HEK293 (cell line): ENCODE measurements around the gene PTPRH.
"Not testable (repeated sequence)": the region's sequence is repeated elsewhere in the genome, so short reads cannot be mapped to it uniquely, and the experiment has no call there.

Experiments used
- CTCF ChIA-PET: fragments of 350-600 bp; formaldehyde crosslinking; extraction: SDS; loops from one replicate; lab custom pipeline; 2021; ENCODE audit warnings: antibody characterized with exemption; lab: Yijun Ruan, JAX
- POLR2A ChIA-PET: fragments of 300-600 bp; formaldehyde crosslinking; extraction: SDS; loops from one replicate; lab custom pipeline; 2020; ENCODE audit warnings: antibody characterized with exemption, inconsistent platforms; lab: Yijun Ruan, JAX
- H3K27ac ChIP-seq: fragments of 200-500 bp; sonication (Bioruptor generic); 2 replicates; pipeline ENCODE4 v1.5.1; 2014; ENCODE audit warnings: low read depth, low read length, control low read depth, inconsistent platforms; ENCODE audit errors: extremely low read depth
- H3K36me3 ChIP-seq, 2 experiments: fragments of 200-500 bp in 1 of 2; sonication (Bioruptor generic) in 1 of 2; 1 replicate in 1 of 2; 2 replicates in 1 of 2; pipeline ENCODE4 v1.5.1; 2014 to 2017; ENCODE audit warnings: inconsistent platforms in 2 of 2, low read length in 2 of 2; ENCODE audit not compliant: control insufficient read depth in 2 of 2, insufficient read depth in 1 of 2
- H3K4me1 ChIP-seq: fragments of 200-500 bp; sonication (Bioruptor generic); 2 replicates; pipeline ENCODE4 v1.5.1; 2014; ENCODE audit warnings: mild to moderate bottlenecking, low read length, inconsistent platforms; ENCODE audit not compliant: control insufficient read depth, insufficient read depth
- H3K4me3 ChIP-seq: 2 replicates; pipeline ENCODE4 v1.5.1; 2011; ENCODE audit warnings: low read depth, mild to moderate bottlenecking, control low read depth, low read length, moderate library complexity
- H3K9me3 ChIP-seq: fragments of 200-500 bp; sonication (Bioruptor generic); 2 replicates; pipeline ENCODE4 v1.5.1; 2014; ENCODE audit warnings: low read depth, low read length, inconsistent platforms; ENCODE audit not compliant: control insufficient read depth, insufficient read depth
- BCL11B ChIP-seq: fragments of 450-650 bp; formaldehyde crosslinking; IDR thresholded peaks from 2 replicates; pipeline ENCODE4 v1.5.1; 2016; ENCODE audit warnings: low read depth, missing biosample characterization, missing genetic modification characterization
- KLF16 ChIP-seq: fragments of 450-650 bp; formaldehyde crosslinking; IDR thresholded peaks from 2 replicates; pipeline ENCODE4 v1.5.1; 2017; ENCODE audit warnings: missing biosample characterization, missing genetic modification characterization
- MEIS1 ChIP-seq: sonication (generic); formaldehyde crosslinking; IDR thresholded peaks from 2 replicates; pipeline ENCODE4 v1.8.1; 2022; ENCODE audit warnings: missing genetic modification reagents, mild to moderate bottlenecking, borderline replicate concordance
- ZBTB20 ChIP-seq: fragments of 450-650 bp; formaldehyde crosslinking; IDR thresholded peaks from 2 replicates; pipeline ENCODE4 v1.5.1; 2016; ENCODE audit warnings: missing biosample characterization, missing genetic modification characterization
- ZBTB8A ChIP-seq: fragments of 450-650 bp; formaldehyde crosslinking; IDR thresholded peaks from 2 replicates; pipeline ENCODE4 v1.5.1; 2016; ENCODE audit warnings: missing biosample characterization, missing genetic modification characterization
- ZNF10 ChIP-seq: fragments of 450-650 bp; formaldehyde crosslinking; IDR thresholded peaks from 2 replicates; pipeline ENCODE4 v1.5.1; 2017; ENCODE audit warnings: missing biosample characterization, missing genetic modification characterization
- ZNF121 ChIP-seq: fragments of 450-650 bp; formaldehyde crosslinking; IDR thresholded peaks from 2 replicates; pipeline ENCODE4 v1.5.1; 2016; ENCODE audit warnings: missing biosample characterization, missing genetic modification characterization
- ZNF335 ChIP-seq: fragments of 450-650 bp; formaldehyde crosslinking; conservative IDR thresholded peaks from 2 replicates; pipeline ENCODE4 v1.5.1; 2016; ENCODE audit warnings: missing biosample characterization, missing genetic modification characterization
- ZNF37A ChIP-seq: fragments of 450-650 bp; IDR thresholded peaks from 2 replicates; pipeline ENCODE4 v1.5.1; 2018; ENCODE audit warnings: missing biosample characterization, missing genetic modification characterization
- ZNF398 ChIP-seq: fragments of 450-650 bp; formaldehyde crosslinking; IDR thresholded peaks from 2 replicates; pipeline ENCODE4 v1.5.1; 2017; ENCODE audit warnings: missing biosample characterization, missing genetic modification characterization
- ZNF629 ChIP-seq: fragments of 450-650 bp; formaldehyde crosslinking; IDR thresholded peaks from 2 replicates; pipeline ENCODE4 v1.5.1; 2017; ENCODE audit warnings: missing biosample characterization, missing genetic modification characterization
- ZNF654 ChIP-seq: fragments of 450-650 bp; formaldehyde crosslinking; IDR thresholded peaks from 2 replicates; pipeline ENCODE4 v1.5.1; 2016; ENCODE audit warnings: low read depth, missing biosample characterization, missing genetic modification characterization
- TF ChIP-seq, protein P1 (sequence below): fragments of 450-650 bp; formaldehyde crosslinking; IDR thresholded peaks from 2 replicates; pipeline ENCODE4 v1.5.1; 2016; ENCODE audit warnings: missing biosample characterization, missing genetic modification characterization
- TF ChIP-seq, protein P2 (sequence below): fragments of 450-650 bp; formaldehyde crosslinking; conservative IDR thresholded peaks from 2 replicates; pipeline ENCODE4 v1.5.1; 2016; ENCODE audit warnings: low read depth, missing biosample characterization, missing genetic modification characterization

The PTPRH gene

DNA sequence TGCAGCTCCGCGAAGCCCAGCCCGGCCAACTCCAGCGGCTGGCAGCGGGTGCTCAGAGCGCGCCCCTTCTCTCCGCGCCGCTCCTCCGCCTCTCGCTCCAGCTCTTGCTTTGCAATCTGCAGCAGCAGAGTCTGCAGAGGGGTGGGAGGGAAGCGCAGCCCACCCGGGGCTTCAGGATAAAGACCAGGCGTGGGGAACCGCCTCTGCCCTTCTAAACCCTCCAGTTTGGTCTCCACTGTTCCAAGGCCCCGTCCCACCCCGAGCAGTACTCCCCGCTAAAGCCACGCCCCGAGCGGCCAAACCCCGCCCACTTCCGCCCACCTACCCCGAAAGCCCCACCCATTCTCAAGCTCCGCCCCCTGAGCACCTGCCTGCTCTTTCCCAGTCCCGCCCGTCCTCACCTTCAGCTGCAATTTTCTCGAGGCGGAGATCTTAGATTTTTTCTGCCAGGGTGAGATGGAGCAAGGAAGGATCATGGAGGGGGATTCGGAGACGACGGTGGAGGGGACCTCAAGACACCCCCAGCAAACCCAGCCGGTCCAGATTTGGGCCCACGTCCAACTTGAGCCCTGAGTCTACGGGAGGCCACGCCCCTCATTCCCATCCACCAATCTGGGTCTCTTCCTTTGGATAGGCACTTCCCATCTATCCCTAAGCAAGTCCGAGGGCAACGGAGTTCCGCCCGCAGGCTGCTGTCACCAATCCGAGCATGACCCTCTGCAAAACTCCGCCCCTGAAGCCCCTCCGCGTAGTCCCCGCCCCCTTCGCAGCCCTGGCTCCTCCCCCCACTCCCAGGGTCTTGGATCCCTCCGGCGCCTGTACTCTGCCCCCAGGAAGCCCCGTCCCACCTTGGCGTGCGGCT lies 52.9 kb downstream of the PTPRH start (continued):
- TF ChIP-seq ZNF629 = no peak
- TF ChIP-seq, protein P1, sequence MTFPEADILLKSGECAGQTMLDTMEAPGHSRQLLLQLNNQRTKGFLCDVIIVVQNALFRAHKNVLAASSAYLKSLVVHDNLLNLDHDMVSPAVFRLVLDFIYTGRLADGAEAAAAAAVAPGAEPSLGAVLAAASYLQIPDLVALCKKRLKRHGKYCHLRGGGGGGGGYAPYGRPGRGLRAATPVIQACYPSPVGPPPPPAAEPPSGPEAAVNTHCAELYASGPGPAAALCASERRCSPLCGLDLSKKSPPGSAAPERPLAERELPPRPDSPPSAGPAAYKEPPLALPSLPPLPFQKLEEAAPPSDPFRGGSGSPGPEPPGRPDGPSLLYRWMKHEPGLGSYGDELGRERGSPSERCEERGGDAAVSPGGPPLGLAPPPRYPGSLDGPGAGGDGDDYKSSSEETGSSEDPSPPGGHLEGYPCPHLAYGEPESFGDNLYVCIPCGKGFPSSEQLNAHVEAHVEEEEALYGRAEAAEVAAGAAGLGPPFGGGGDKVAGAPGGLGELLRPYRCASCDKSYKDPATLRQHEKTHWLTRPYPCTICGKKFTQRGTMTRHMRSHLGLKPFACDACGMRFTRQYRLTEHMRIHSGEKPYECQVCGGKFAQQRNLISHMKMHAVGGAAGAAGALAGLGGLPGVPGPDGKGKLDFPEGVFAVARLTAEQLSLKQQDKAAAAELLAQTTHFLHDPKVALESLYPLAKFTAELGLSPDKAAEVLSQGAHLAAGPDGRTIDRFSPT = no peak
- no peak for TF ChIP-seq ZNF654 (tag by site-specific recombination)

DNA sequence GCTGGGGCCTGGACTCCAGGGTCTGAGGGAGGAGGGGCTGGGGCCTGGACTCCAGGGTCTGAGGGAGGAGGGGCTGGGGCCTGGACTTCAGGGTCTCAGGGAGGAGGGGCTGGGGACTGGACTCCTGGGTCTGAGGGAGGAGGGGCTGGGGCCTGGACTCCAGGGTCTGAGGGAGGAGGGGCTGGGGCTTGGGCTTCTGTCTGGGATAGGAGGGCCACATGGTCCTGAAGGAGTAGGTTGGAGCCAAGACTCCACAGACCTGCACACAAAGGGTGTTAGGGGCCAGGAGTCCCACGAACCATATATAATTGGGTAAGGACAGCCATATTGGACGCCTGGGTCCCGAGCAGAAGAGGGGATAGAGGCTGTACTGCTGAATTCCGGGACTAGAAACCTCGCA lies 53.5 kb downstream of the PTPRH start:
- ChIA-PET POLR2A (interaction anchor here (0.6 to 1.2 kb wide), 3 partner anchors 9 to 15 kb away, joined by 3 to 4 read pairs (median 3); no protein-coding TSS in a partner anchor), CTCF (interaction anchor here (0.8 to 1.2 kb wide), 3 partner anchors 9 to 499 kb away, joined by 3 to 6 read pairs (median 4); no protein-coding TSS in a partner anchor)
- H3K27ac ChIP-seq, H3K4me3 ChIP-seq, H3K36me3 ChIP-seq, H3K4me1 ChIP-seq, H3K9me3 ChIP-seq: not testable (repeated sequence)

- Histone ChIP-seq H3K36me3 (no peaks in the 10 kb centered on the region), H3K4me1 (peaks cover 3% of the 10 kb centered on the region), H3K4me3 (no peak overlapping the region), H3K9me3 (no peaks in the 10 kb centered on the region), H3K27ac (no peak overlapping the region)
- TF ChIP-seq ZNF10 (tag by site-specific recombination) (peak; percentile 81; the same call in 1 of the 2 replicates), ZBTB8A (tag by site-specific recombination) (no peak), MEIS1 (CRISPR knock-in tag) (no peak), ZNF37A (no peak), ZNF121 (tag by site-specific recombination) (no peak)
- TF ChIP-seq, protein P2, sequence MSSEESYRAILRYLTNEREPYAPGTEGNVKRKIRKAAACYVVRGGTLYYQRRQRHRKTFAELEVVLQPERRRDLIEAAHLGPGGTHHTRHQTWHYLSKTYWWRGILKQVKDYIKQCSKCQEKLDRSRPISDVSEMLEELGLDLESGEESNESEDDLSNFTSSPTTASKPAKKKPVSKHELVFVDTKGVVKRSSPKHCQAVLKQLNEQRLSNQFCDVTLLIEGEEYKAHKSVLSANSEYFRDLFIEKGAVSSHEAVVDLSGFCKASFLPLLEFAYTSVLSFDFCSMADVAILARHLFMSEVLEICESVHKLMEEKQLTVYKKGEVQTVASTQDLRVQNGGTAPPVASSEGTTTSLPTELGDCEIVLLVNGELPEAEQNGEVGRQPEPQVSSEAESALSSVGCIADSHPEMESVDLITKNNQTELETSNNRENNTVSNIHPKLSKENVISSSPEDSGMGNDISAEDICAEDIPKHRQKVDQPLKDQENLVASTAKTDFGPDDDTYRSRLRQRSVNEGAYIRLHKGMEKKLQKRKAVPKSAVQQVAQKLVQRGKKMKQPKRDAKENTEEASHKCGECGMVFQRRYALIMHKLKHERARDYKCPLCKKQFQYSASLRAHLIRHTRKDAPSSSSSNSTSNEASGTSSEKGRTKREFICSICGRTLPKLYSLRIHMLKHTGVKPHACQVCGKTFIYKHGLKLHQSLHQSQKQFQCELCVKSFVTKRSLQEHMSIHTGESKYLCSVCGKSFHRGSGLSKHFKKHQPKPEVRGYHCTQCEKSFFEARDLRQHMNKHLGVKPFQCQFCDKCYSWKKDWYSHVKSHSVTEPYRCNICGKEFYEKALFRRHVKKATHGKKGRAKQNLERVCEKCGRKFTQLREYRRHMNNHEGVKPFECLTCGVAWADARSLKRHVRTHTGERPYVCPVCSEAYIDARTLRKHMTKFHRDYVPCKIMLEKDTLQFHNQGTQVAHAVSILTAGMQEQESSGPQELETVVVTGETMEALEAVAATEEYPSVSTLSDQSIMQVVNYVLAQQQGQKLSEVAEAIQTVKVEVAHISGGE (tag by site-specific recombination) = peak; percentile 36
- ChIA-PET CTCF (interaction anchor here (1.1 to 1.2 kb wide), 2 partner anchors 12 to 13 kb away, joined by 6 to 8 read pairs; partner anchors contain the start of gene DNAAF3), POLR2A (no interaction called here)
Measured at GRCh38 chr19:55153652-55154264, 55.5 kb downstream of the PTPRH start.

GRCh38 chr19:55152017-55152416 lies 57.3 kb downstream of the PTPRH start:
- ChIA-PET POLR2A (interaction anchor here (1.5 kb wide), 1 partner anchor 256 kb away, joined by 4 read pairs; the partner anchor contains the start of gene UBE2S), CTCF (interaction anchor here (0.9 to 2.0 kb wide), 5 partner anchors 9 to 271 kb away, joined by 3 to 29 read pairs (median 4); no protein-coding TSS in a partner anchor)
- H3K4me1 ChIP-seq = no peaks in the 10 kb centered on the region
- 0 out of 2 replicates have a peak, but pooled peaks have one; percentile 17 for TF ChIP-seq BCL11B (tag by site-specific recombination)
- TF ChIP-seq, protein P2 (tag by site-specific recombination) = peak; percentile 98
- TF ChIP-seq ZNF398 (tag by site-specific recombination) = peak; percentile 75
- peak; percentile 54 for TF ChIP-seq ZNF335 (tag by site-specific recombination)
- 0 out of 2 replicates have a peak, but pooled peaks have one; percentile 38 for TF ChIP-seq KLF16 (tag by site-specific recombination)
- no peak; the same call in 1 of the 2 replicates for TF ChIP-seq ZBTB20 (tag by site-specific recombination)

More at GRCh38 chr19:55152017-55152416, 57.3 kb downstream of the PTPRH start:
- no peaks in the 10 kb centered on the region for H3K36me3 ChIP-seq
- no peaks in the 10 kb centered on the region for H3K9me3 ChIP-seq
- no peak overlapping the region for H3K27ac ChIP-seq
- H3K4me3 ChIP-seq = no peak overlapping the region
